Upper lobe of left lung (tissue), 6 donors: ENCODE data around the gene EGLN2. TPM values are rescaled to one million over a fixed set of nuclear protein-coding genes. Genes with fewer than 3 reads are reported as not detected.

Experiments used
- ATAC-seq, 2 donors: fragments of 200-7000 bp; cut with Tn5 transposase; one replicate each; pipeline ENCODE4 v1.9.1; 2022; ENCODE audit warnings: mild to moderate bottlenecking in 2 of 2, moderate library complexity in 2 of 2; ENCODE audit not compliant: low FRiP score in 2 of 2
- DNase-seq, 2 donors: peaks; one replicate each; pipeline ENCODE4 v3.0.0-alpha.2; 2019 to 2020
- H3K27ac ChIP-seq, 4 donors: fragments of 200-600 bp; sonication (generic); one replicate each; pipeline ENCODE4 v1.5.1; 2016 to 2019
- H3K27me3 ChIP-seq, 4 donors: fragments of 200-600 bp; sonication (generic); one replicate each; pipeline ENCODE4 v1.5.1; 2017 to 2019
- H3K36me3 ChIP-seq, 4 donors: fragments of 200-600 bp; sonication (generic); one replicate each; pipeline ENCODE4 v1.5.1; 2016 to 2019
- H3K4me1 ChIP-seq, 4 donors: fragments of 200-600 bp; sonication (generic); one replicate each; pipeline ENCODE4 v1.5.1; 2018 to 2019
- H3K4me3 ChIP-seq, 4 donors: fragments of 200-600 bp; sonication (generic); one replicate each; pipeline ENCODE4 v1.5.1; 2017 to 2019; ENCODE audit warnings: mild to moderate bottlenecking in 2 of 4, moderate library complexity in 1 of 4
- H3K9me3 ChIP-seq, 4 donors: fragments of 200-600 bp; sonication (generic); one replicate each; pipeline ENCODE4 v1.5.1; 2018 to 2019
- CTCF ChIP-seq, 6 experiments: fragments of 450-650 bp in 4 of 6; fragments of 200-600 bp in 2 of 6; sonication (generic) in 2 of 6; IDR thresholded peaks; one replicate each; pipeline ENCODE4 v1.5.1; 2016 to 2019; ENCODE audit warnings: antibody characterized with exemption in 6 of 6
- EP300 ChIP-seq, 4 donors: sonication (generic); formaldehyde crosslinking; IDR thresholded peaks; one replicate each; pipeline ENCODE4 v1.5.1; 2017; ENCODE audit warnings: antibody characterized with exemption in 4 of 4, control low read depth in 2 of 4
- POLR2A ChIP-seq, 4 donors: fragments of 450-650 bp; IDR thresholded peaks; one replicate each; pipeline ENCODE4 v1.5.1; 2016 to 2017; ENCODE audit warnings: antibody characterized with exemption in 4 of 4, mild to moderate bottlenecking in 2 of 4
- POLR2AphosphoS5 ChIP-seq, 2 donors: sonication (generic); formaldehyde crosslinking; IDR thresholded peaks; one replicate each; pipeline ENCODE4 v1.5.1; 2017; ENCODE audit warnings: antibody characterized with exemption in 2 of 2
- WGBS, 2 donors: methylation state at CpG; one replicate each; pipeline ENCODE4 v1.1.5; 2017 to 2018; 5-methylcytosine and 5-hydroxymethylcytosine counted together
- total RNA-seq, 6 donors: library from RNA; depleted of rRNA in 4 of 6; stranded (reverse); fragments of >200 nt in 4 of 6; gene quantifications; one replicate each; pipeline versions ENCODE4 v1.1.0 to v1.2.1, GENCODE V29; 2016 to 2021
- donor health status: DM: no; HTN: no; CAD: no; lungs with moderate emphysema.
- donor health status: DM: no; HTN: yes; CAD: no; lungs with severe emphysema.

Gene EGLN2
- total RNA-seq, 6 donors from 2014 or later = 170 to 353 (median 211) TPM

- H3K27ac ChIP-seq = peak overlapping the region; percentile 93 to 99 (median 98)
- TF ChIP-seq CTCF (IDR thresholded peaks at IDR 0.05) (no peak), POLR2AphosphoS5 (IDR thresholded peaks at IDR 0.05) (peak; percentile 55 to 61), POLR2A (IDR thresholded peaks at IDR 0.05) (peak in 1 of 4 donors; percentile 49), EP300 (IDR thresholded peaks at IDR 0.05) (peak in 2 of 4 donors; percentile 26 to 85)
- H3K36me3 ChIP-seq = peaks cover 4 to 49% (median 23%) of the 10 kb centered on the region in 4 donors
- peak overlapping the region; percentile 7 to 99 (median 96) for H3K4me3 ChIP-seq
- peaks cover 71 to 78% (median 76%) of the 10 kb centered on the region in 4 donors for H3K4me1 ChIP-seq
- no peaks in the 10 kb centered on the region for H3K9me3 ChIP-seq
- no peaks in the 10 kb centered on the region for H3K27me3 ChIP-seq
- WGBS, 2 donors = 29 to 35% methylated on average over 12 to 13 of the region's 13 CpGs
- DNase-seq (peak; percentile 44 to 77), ATAC-seq (no peak)
These were observed 2.7 kb downstream of the EGLN2 start for GRCh38 chr19:40801426-40802299.

- peak overlapping the region; percentile 93 to 99 (median 98) for H3K27ac ChIP-seq
- 15 to 19% methylated on average over 9 to 11 of the region's 11 CpGs for WGBS, 2 donors
- peak overlapping the region in 3 of 4 donors; percentile 16 to 99 (median 97) for H3K4me3 ChIP-seq
- no peaks in the 10 kb centered on the region for H3K9me3 ChIP-seq
- ATAC-seq (no peak), DNase-seq (peak; percentile 75 to 80)
- H3K36me3 ChIP-seq = peaks cover 4 to 57% (median 28%) of the 10 kb centered on the region in 4 donors
- no peak for TF ChIP-seq CTCF (IDR thresholded peaks at IDR 0.05)
- TF ChIP-seq EP300 (IDR thresholded peaks at IDR 0.05) = no peak
- TF ChIP-seq POLR2A (IDR thresholded peaks at IDR 0.05) = peak in 1 of 4 donors; percentile 26
- H3K27me3 ChIP-seq = no peaks in the 10 kb centered on the region
- peaks cover 80 to 85% (median 83%) of the 10 kb centered on the region in 4 donors for H3K4me1 ChIP-seq
These were observed 3.5 kb downstream of the EGLN2 start for GRCh38 chr19:40802300-40803169.

- peak overlapping the region; percentile 93 to 99 (median 98) for H3K27ac ChIP-seq
- peak overlapping the region in 3 of 4 donors; percentile 16 to 99 (median 97) for H3K4me3 ChIP-seq
- H3K4me1 ChIP-seq = peaks cover 82 to 85% (median 84%) of the 10 kb centered on the region in 4 donors
- DNase-seq = no peak
- 25 to 38% methylated on average over 8 to 9 of the region's 9 CpGs for WGBS, 2 donors
- no peak for ATAC-seq
- TF ChIP-seq CTCF (IDR thresholded peaks at IDR 0.05) (no peak), POLR2A (IDR thresholded peaks at IDR 0.05) (peak in 1 of 4 donors; percentile 49)
- peaks cover 12 to 64% (median 35%) of the 10 kb centered on the region in 4 donors for H3K36me3 ChIP-seq
- H3K9me3 ChIP-seq = no peaks in the 10 kb centered on the region
- H3K27me3 ChIP-seq = no peaks in the 10 kb centered on the region
These were observed 4.3 kb downstream of the EGLN2 start for GRCh38 chr19:40803170-40803856.
